ENCODE measurements around the gene LRRC43. TPM values are rescaled to one million over a fixed set of nuclear protein-coding genes. Genes with fewer than 3 reads are reported as not detected.

LRRC43 gene
- total RNA-seq, 1 donor from 2014 or later = 1.7 TPM

DNA sequence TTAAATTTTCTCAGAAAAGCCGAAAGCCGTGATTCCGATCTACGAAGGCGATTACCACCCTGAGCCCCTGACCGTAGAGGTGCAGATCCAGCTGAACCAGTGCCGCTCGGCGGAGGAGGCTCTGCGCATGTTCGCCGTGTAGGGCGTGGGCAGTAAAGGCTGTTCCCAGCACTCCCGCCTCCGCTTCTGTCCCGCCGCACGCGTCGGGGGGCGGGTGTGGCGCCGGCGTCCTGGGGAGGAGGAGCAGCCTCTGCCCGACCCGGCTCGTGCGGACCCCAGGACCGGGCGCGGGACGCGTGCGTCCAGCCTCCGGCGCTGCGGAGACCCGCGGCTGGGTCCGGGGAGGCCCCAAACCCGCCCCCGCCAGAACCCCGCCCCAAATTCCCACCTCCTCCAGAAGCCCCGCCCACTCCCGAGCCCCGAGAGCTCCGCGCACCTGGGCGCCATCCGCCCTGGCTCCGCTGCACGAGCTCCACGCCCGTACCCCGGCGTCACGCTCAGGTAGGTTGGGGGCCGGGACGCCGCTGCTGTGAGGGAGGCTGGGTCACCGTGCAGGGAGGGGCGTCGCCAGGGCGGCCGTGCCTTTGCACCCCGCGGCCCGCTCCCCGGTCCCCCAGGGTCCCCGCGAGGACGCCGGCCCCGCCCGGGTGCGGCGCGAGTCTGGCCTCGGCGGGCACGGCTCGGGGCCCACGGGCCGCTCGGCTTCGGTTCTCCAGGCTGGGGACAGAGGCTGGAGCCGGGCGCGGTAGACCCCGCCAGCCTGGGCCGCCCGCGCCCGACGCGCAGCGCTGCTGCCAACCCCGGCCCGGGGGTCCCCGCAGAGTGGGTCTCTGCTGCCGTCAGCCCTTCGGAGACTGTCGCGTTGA is 20.6 kb downstream of the LRRC43 start, which contains the start of gene B3GNT4:
Gene B3GNT4 (plus strand): TSS at position 409 of the 866 bp plus-strand sequence. CDS start 910 bp downstream, outside the sequence.
- H3K27ac Mint-ChIP-seq (ENCODE audit: unreplicated experiment) = no peak within 1 kb of the TSS
- H3K27me3 Mint-ChIP-seq (ENCODE audit: low read depth) = peaks cover 62% of the 10 kb centered on the region
- TF ChIP-seq, protein P1, sequence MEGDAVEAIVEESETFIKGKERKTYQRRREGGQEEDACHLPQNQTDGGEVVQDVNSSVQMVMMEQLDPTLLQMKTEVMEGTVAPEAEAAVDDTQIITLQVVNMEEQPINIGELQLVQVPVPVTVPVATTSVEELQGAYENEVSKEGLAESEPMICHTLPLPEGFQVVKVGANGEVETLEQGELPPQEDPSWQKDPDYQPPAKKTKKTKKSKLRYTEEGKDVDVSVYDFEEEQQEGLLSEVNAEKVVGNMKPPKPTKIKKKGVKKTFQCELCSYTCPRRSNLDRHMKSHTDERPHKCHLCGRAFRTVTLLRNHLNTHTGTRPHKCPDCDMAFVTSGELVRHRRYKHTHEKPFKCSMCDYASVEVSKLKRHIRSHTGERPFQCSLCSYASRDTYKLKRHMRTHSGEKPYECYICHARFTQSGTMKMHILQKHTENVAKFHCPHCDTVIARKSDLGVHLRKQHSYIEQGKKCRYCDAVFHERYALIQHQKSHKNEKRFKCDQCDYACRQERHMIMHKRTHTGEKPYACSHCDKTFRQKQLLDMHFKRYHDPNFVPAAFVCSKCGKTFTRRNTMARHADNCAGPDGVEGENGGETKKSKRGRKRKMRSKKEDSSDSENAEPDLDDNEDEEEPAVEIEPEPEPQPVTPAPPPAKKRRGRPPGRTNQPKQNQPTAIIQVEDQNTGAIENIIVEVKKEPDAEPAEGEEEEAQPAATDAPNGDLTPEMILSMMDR (conservative IDR thresholded peaks at IDR 0.05) = no peak
- DNase-seq (ENCODE audit: low read depth, low spot score) = no peak
- H3K4me3 Mint-ChIP-seq = peak within 1 kb of the TSS; percentile 84
- no peaks in the 10 kb centered on the region for H3K9me3 Mint-ChIP-seq
- H3K4me1 Mint-ChIP-seq = peaks cover 15% of the 10 kb centered on the region
- peaks cover 4% of the 10 kb centered on the region for H3K36me3 Mint-ChIP-seq (ENCODE audit: low read depth)

DNA sequence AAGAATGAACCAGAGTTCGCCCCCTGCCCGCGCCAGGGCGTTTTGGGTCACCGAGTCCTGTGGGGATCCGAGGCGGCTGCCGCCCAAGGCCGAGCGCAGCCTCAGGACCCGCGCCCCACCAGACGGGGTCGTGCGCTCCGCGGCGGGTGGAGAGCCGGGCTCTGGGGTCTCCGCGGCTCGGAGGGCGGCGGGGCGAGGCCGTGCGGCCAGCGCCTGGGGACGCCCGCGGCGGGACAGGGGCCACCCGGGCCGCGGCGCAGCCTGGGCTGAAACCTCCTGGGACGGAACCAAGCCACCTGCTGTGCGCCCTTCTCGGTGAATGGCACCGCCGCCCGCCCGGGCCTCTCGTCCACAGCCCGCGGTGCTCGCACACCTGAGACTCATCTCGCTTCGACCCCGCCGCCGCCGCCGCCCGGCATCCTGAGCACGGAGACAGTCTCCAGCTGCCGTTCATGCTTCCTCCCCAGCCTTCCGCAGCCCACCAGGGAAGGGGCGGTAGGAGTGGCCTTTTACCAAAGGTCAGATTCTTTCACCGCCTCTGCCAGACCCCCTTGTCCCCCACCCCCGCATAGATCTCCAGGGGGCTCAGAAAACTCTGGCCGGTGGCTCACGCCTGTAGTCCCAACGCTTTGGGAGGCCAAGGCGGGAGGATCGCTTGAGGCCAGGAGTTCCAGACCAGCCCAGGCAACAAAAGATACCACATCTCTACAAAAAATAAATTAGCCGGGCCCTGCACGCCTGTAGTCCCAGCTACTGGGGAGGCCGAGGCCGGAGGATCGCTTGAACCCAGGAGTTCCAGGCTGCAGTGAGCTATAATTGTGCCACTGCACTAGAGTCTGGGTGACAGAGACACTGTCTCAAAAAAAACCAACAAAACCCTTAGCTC is 21.5 kb downstream of the LRRC43 start:
- H3K36me3 Mint-ChIP-seq (ENCODE audit: low read depth) = peaks cover 6% of the 10 kb centered on the region
- DNase-seq (ENCODE audit: low read depth, low spot score) = peak; percentile 32
- H3K4me3 Mint-ChIP-seq = peak overlapping the region; percentile 84

DNA sequence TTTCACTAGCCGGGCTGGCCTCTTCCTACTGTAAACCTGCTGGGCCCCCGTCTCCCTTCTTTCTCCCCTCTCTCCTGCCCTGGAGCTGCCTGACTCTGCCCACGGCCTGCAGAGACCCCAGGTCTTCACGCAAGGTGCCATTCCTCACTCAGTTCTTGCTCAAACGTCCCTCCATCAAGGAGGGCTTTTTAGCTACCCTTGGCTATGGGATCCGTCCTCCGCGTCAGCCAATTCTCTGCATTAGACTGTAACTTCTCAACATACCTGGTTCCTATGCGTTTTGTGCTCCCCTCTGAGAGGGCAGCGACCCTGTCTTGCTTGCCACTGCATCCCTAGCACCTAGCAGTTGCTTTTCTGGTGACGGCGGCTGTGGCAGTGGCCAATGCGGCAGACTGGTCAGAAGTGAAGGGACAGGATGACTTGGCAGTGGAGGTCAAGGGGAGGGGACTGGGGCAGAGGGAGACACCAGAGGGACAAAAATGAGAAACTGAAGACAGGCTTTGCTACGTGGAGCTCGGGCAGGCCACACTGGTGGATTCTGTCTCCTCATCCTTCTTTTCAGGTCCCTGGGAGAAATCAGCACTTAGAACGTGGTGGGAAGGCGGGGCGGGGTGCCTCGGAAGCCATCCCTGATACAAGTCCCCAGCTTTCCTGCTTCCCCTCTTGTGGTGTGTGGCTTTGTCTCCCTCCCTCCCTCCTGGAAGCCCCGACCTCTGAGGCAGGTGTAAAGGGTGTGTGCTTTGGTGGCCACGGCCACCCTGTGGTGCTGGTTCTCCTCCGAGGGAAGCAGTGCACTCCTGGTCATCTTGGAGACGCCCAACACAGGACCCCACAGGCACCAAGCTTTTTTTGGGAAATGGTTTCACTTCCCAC is 22.4 kb downstream of the LRRC43 start:
- Mint-ChIP-seq H3K36me3 (ENCODE audit: low read depth) (peaks cover 6% of the 10 kb centered on the region), H3K9me3 (no peaks in the 10 kb centered on the region), H3K27ac (ENCODE audit: unreplicated experiment) (no peak overlapping the region), H3K4me3 (peak overlapping the region; percentile 84), H3K4me1 (peaks cover 11% of the 10 kb centered on the region), H3K27me3 (ENCODE audit: low read depth) (peaks cover 58% of the 10 kb centered on the region)
- no peak for DNase-seq (ENCODE audit: low read depth, low spot score)
- TF ChIP-seq, protein P1 (conservative IDR thresholded peaks at IDR 0.05) = no peak

More for the DNA sequence above, 21.5 kb downstream of the LRRC43 start:
- TF ChIP-seq, protein P1 (conservative IDR thresholded peaks at IDR 0.05) = no peak
- no peak overlapping the region for H3K27ac Mint-ChIP-seq (ENCODE audit: unreplicated experiment)
- H3K4me1 Mint-ChIP-seq = peaks cover 15% of the 10 kb centered on the region
- H3K9me3 Mint-ChIP-seq = no peaks in the 10 kb centered on the region
- peaks cover 64% of the 10 kb centered on the region for H3K27me3 Mint-ChIP-seq (ENCODE audit: low read depth)

DNA sequence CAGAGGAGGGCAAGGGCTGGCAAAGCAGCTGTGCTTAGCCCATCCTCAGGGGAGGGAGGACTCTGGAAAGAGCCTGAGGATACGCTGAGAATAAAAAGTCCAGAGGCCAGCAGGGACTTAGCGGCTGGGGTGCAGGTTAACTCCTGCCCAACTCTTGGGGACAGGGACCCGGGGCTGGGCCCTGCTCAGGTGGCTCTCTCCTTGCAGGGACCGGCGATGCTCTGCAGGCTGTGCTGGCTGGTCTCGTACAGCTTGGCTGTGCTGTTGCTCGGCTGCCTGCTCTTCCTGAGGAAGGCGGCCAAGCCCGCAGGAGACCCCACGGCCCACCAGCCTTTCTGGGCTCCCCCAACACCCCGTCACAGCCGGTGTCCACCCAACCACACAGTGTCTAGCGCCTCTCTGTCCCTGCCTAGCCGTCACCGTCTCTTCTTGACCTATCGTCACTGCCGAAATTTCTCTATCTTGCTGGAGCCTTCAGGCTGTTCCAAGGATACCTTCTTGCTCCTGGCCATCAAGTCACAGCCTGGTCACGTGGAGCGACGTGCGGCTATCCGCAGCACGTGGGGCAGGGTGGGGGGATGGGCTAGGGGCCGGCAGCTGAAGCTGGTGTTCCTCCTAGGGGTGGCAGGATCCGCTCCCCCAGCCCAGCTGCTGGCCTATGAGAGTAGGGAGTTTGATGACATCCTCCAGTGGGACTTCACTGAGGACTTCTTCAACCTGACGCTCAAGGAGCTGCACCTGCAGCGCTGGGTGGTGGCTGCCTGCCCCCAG is 23.4 kb downstream of the LRRC43 start:
- H3K4me1 Mint-ChIP-seq = peaks cover 11% of the 10 kb centered on the region
- H3K36me3 Mint-ChIP-seq (ENCODE audit: low read depth) = peaks cover 8% of the 10 kb centered on the region
- peak overlapping the region; percentile 66 for H3K4me3 Mint-ChIP-seq
- TF ChIP-seq, protein P1 (conservative IDR thresholded peaks at IDR 0.05) = no peak
- H3K9me3 Mint-ChIP-seq = no peaks in the 10 kb centered on the region
- no peak for DNase-seq (ENCODE audit: low read depth, low spot score)
- no peak overlapping the region for H3K27ac Mint-ChIP-seq (ENCODE audit: unreplicated experiment)
- H3K27me3 Mint-ChIP-seq (ENCODE audit: low read depth) = peaks cover 53% of the 10 kb centered on the region

All from neural crest cell (in vitro differentiated cells).